ENCODE results near the gene TRAF5.

- TF ChIP-seq POLR2A (IDR thresholded peaks at IDR 0.05) = no peak
- no peak for TF ChIP-seq CTCF (IDR thresholded peaks at IDR 0.05)
Observed at GRCh38 chr1:211347077-211347844, 20.6 kb downstream of the TRAF5 start.
